ENCODE data around the gene AFF4.
A peak's percentile ranks its signal among the peaks of the same experiment; 100 is the strongest.
"Not testable (repeated sequence)": the region's sequence is repeated elsewhere in the genome, so short reads cannot be mapped to it uniquely, and the experiment has no call there.

The AFF4 gene

GRCh38 chr5:132952829-132953228, 10.6 kb downstream of the AFF4 start:
- DNase-seq = no peak

GRCh38 chr5:132951897-132952296, 11.5 kb downstream of the AFF4 start:
- no peak for DNase-seq

- DNase-seq = no peak
Measured at GRCh38 chr5:132949136-132949535, 14.3 kb downstream of the AFF4 start.

GRCh38 chr5:132947671-132948070, 15.8 kb downstream of the AFF4 start:
- DNase-seq = no peak

- DNase-seq = not testable (repeated sequence)
Measured at GRCh38 chr5:132945315-132945714, 18.1 kb downstream of the AFF4 start.

GRCh38 chr5:132943362-132944022, 19.9 kb downstream of the AFF4 start:
- no peak for DNase-seq

GRCh38 chr5:132941331-132941730, 22.1 kb downstream of the AFF4 start:
- DNase-seq = no peak

GRCh38 chr5:132928062-132928407, 35.4 kb downstream of the AFF4 start:
- DNase-seq = no peak

- DNase-seq = no peak
Measured at GRCh38 chr5:132927355-132928061, 35.9 kb downstream of the AFF4 start.

- no peak for DNase-seq
Measured at GRCh38 chr5:132926437-132926836, 37.0 kb downstream of the AFF4 start.

GRCh38 chr5:132916086-132916485, 47.3 kb downstream of the AFF4 start:
- DNase-seq = no peak

- peak; percentile 63 for DNase-seq
Measured at GRCh38 chr5:132915681-132916080, 47.8 kb downstream of the AFF4 start.

- no peak for DNase-seq
Measured at GRCh38 chr5:132909702-132910101, 53.7 kb downstream of the AFF4 start.

- no peak for DNase-seq
Measured at GRCh38 chr5:132907161-132907560, 56.3 kb downstream of the AFF4 start.

GRCh38 chr5:132905938-132906337, 57.5 kb downstream of the AFF4 start:
- DNase-seq = peak; percentile 63

GRCh38 chr5:132901730-132902129, 61.7 kb downstream of the AFF4 start:
- DNase-seq = no peak

GRCh38 chr5:132901036-132901435, 62.4 kb downstream of the AFF4 start:
- DNase-seq = no peak

GRCh38 chr5:132898094-132898493, 65.3 kb downstream of the AFF4 start:
- no peak for DNase-seq

- no peak for DNase-seq
Measured at GRCh38 chr5:132896685-132897084, 66.7 kb downstream of the AFF4 start.

- no peak for DNase-seq
Measured at GRCh38 chr5:132895719-132896305, 67.6 kb downstream of the AFF4 start.

GRCh38 chr5:132890817-132891216, 72.6 kb downstream of the AFF4 start:
- DNase-seq = no peak

- no peak for DNase-seq
Measured at GRCh38 chr5:132889501-132889900, 73.9 kb downstream of the AFF4 start.

- no peak for DNase-seq
Measured at GRCh38 chr5:132887283-132887682, 76.2 kb downstream of the AFF4 start.

GRCh38 chr5:132886064-132886823, 77.2 kb downstream of the AFF4 start:
- no peak for DNase-seq
